Stimulated activated CD4-positive, alpha-beta T cell treated with anti-CD3 and anti-CD28 coated beads, Interleukin-15, amount 100 ng/mL, for 48 hours (primary cell): ENCODE results near the gene PIK3R1.

Experiments
- DNase-seq, 2 donors: peaks; one replicate each; pipeline ENCODE4 v3.0.0-alpha.2; 2020; ENCODE audit warnings: low read depth in 2 of 2

Gene PIK3R1

GRCh38 chr5:68329554-68330255 lies 114.1 kb downstream of the PIK3R1 start:
- no peak for DNase-seq

GRCh38 chr5:68330574-68330973 lies 115.0 kb downstream of the PIK3R1 start:
- no peak for DNase-seq

- DNase-seq, result no peak
Observed at GRCh38 chr5:68331192-68332079, 115.9 kb downstream of the PIK3R1 start.

GRCh38 chr5:68332080-68332451 lies 116.5 kb downstream of the PIK3R1 start:
- no peak for DNase-seq

- no peak for DNase-seq
Observed at GRCh38 chr5:68332556-68332955, 117.0 kb downstream of the PIK3R1 start.

GRCh38 chr5:68333649-68334552 lies 118.3 kb downstream of the PIK3R1 start:
- DNase-seq, result no peak

GRCh38 chr5:68334553-68334886 lies 119.0 kb downstream of the PIK3R1 start:
- no peak for DNase-seq

- DNase-seq, result no peak
Observed at GRCh38 chr5:68335075-68335474, 119.5 kb downstream of the PIK3R1 start.

GRCh38 chr5:68336200-68336599 lies 120.6 kb downstream of the PIK3R1 start:
- DNase-seq, result no peak

- no peak for DNase-seq
Observed at GRCh38 chr5:68337235-68337634, 121.7 kb downstream of the PIK3R1 start.

GRCh38 chr5:68339921-68340321 lies 124.4 kb downstream of the PIK3R1 start:
- no peak for DNase-seq

- no peak for DNase-seq
Observed at GRCh38 chr5:68341006-68341405, 125.5 kb downstream of the PIK3R1 start.

- no peak for DNase-seq
Observed at GRCh38 chr5:68342693-68343092, 127.1 kb downstream of the PIK3R1 start.

- DNase-seq, result peak; percentile 10 to 18
Observed at GRCh38 chr5:68343421-68343826, 127.9 kb downstream of the PIK3R1 start.

GRCh38 chr5:68344447-68345111 lies 129.0 kb downstream of the PIK3R1 start:
- peak in 1 of 2 donors; percentile 17 for DNase-seq

GRCh38 chr5:68345171-68345570 lies 129.6 kb downstream of the PIK3R1 start:
- no peak for DNase-seq

- DNase-seq, result no peak
Observed at GRCh38 chr5:68345582-68345981, 130.0 kb downstream of the PIK3R1 start.

- no peak for DNase-seq
Observed at GRCh38 chr5:68347536-68347935, 132.0 kb downstream of the PIK3R1 start.

- no peak for DNase-seq
Observed at GRCh38 chr5:68348447-68349222, 133.1 kb downstream of the PIK3R1 start.

GRCh38 chr5:68350176-68350575 lies 134.6 kb downstream of the PIK3R1 start:
- no peak for DNase-seq
